Ishikawa (cell line): ENCODE data around the gene C13orf46.

Experiments
- CEBPB ChIP-seq: IDR thresholded peaks from 2 replicates; pipeline ENCODE4 v1.6.1; 2012
- CREB1 ChIP-seq: IDR thresholded peaks from 2 replicates; pipeline ENCODE4 v1.6.1; 2012; ENCODE audit warnings: low read depth
- EGR1 ChIP-seq: IDR thresholded peaks from 2 replicates; pipeline ENCODE4 v1.6.1; 2012
- EP300 ChIP-seq: IDR thresholded peaks from 2 replicates; pipeline ENCODE4 v1.6.1; 2012; ENCODE audit warnings: borderline replicate concordance
- FOXM1 ChIP-seq: IDR thresholded peaks from 2 replicates; pipeline ENCODE4 v1.6.1; 2012; ENCODE audit warnings: low read depth, borderline replicate concordance
- NFIC ChIP-seq: IDR thresholded peaks from 2 replicates; pipeline ENCODE4 v1.6.1; 2012
- RAD21 ChIP-seq: IDR thresholded peaks from 2 replicates; pipeline ENCODE4 v1.6.1; 2012; ENCODE audit warnings: low read depth
- REST ChIP-seq: IDR thresholded peaks from 2 replicates; pipeline ENCODE4 v1.6.1; 2012; ENCODE audit warnings: low read depth, mild to moderate bottlenecking
- TAF1 ChIP-seq: IDR thresholded peaks from 2 replicates; pipeline ENCODE4 v1.6.1; 2012; ENCODE audit warnings: low read depth, mild to moderate bottlenecking
- TCF12 ChIP-seq: IDR thresholded peaks from 2 replicates; pipeline ENCODE4 v1.6.1; 2012; ENCODE audit warnings: low read depth
- TEAD4 ChIP-seq: IDR thresholded peaks from 2 replicates; pipeline ENCODE4 v1.6.1; 2012
- YY1 ChIP-seq: IDR thresholded peaks from 2 replicates; pipeline ENCODE4 v1.6.1; 2012; ENCODE audit warnings: low read depth
- ZBTB7A ChIP-seq: IDR thresholded peaks from 2 replicates; pipeline ENCODE4 v1.6.1; 2012; ENCODE audit warnings: low read depth
- TF ChIP-seq, protein P1 (sequence below): IDR thresholded peaks from 2 replicates; pipeline ENCODE4 v1.6.1; 2012
- TF ChIP-seq, protein P2 (sequence below): IDR thresholded peaks from 2 replicates; pipeline ENCODE4 v1.6.1; 2012

Gene C13orf46

GRCh38 chr13:113939129-113939943 is 34.5 kb downstream of the C13orf46 start:
- TF ChIP-seq, protein P1, sequence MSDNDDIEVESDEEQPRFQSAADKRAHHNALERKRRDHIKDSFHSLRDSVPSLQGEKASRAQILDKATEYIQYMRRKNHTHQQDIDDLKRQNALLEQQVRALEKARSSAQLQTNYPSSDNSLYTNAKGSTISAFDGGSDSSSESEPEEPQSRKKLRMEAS: peak; percentile 11; the same call in 1 of the 2 replicates
- no peak for TF ChIP-seq YY1

DNA sequence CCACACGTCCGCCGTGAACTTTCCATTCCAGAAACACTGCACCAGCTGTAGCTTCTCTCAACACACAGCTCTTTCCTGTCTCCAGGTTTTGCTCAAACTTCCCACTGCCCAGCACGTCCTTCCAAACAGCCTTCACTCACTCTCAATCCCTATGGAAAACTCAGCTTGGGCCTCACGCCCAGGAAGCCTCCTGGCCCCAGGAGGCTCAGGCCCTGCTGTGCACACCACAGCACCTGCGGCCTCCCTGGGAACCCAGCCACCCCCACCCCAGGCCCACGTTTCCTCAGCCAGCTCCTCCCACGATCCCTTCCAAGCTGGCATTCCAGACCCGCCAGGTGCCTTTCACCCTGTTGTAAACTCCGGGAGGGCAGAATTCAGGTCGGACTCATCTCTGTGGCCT is 35.2 kb downstream of the C13orf46 start:
- peak; percentile 83 for TF ChIP-seq EP300
- TF ChIP-seq CREB1: no peak
- TF ChIP-seq TCF12: peak; percentile 92
- TF ChIP-seq FOXM1: peak; percentile 54; the same call in 1 of the 2 replicates
- TF ChIP-seq TAF1: no peak
- no peak for TF ChIP-seq ZBTB7A
- peak; percentile 47 for TF ChIP-seq TEAD4
- no peak for TF ChIP-seq CEBPB
- TF ChIP-seq YY1: no peak
- TF ChIP-seq NFIC: peak; percentile 67
- 0 out of 2 replicates have a peak, but pooled peaks have one; percentile 1 for TF ChIP-seq RAD21
- no peak for TF ChIP-seq REST
- TF ChIP-seq, protein P2, sequence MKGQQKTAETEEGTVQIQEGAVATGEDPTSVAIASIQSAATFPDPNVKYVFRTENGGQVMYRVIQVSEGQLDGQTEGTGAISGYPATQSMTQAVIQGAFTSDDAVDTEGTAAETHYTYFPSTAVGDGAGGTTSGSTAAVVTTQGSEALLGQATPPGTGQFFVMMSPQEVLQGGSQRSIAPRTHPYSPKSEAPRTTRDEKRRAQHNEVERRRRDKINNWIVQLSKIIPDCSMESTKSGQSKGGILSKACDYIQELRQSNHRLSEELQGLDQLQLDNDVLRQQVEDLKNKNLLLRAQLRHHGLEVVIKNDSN: no peak
- TF ChIP-seq EGR1: 0 out of 2 replicates have a peak, but pooled peaks have one; percentile 50
- TF ChIP-seq, protein P1: peak; percentile 13; the same call in 1 of the 2 replicates

- TF ChIP-seq TCF12 (no peak), ZBTB7A (no peak), EGR1 (no peak)
- TF ChIP-seq, protein P1: no peak
Observed at GRCh38 chr13:113938246-113938645, 35.6 kb downstream of the C13orf46 start.

GRCh38 chr13:113937527-113938180 is 36.2 kb downstream of the C13orf46 start:
- TF ChIP-seq TEAD4: no peak
- no peak for TF ChIP-seq CREB1

- TF ChIP-seq TEAD4 (no peak), EP300 (no peak), EGR1 (no peak), YY1 (no peak), RAD21 (no peak), CREB1 (no peak), TAF1 (no peak), NFIC (no peak), REST (no peak), FOXM1 (no peak), TCF12 (no peak), CEBPB (no peak), ZBTB7A (no peak)
- TF ChIP-seq, protein P1: no peak
- TF ChIP-seq, protein P2: no peak
Observed at GRCh38 chr13:113937073-113937472, 36.8 kb downstream of the C13orf46 start.
